ENCODE data around the gene TEX9. TPM values are rescaled to one million over a fixed set of nuclear protein-coding genes. Genes with fewer than 3 reads are reported as not detected.
"Not testable (repeated sequence)": the region's sequence is repeated elsewhere in the genome, so short reads cannot be mapped to it uniquely, and the experiment has no call there.

The TEX9 gene
- total RNA-seq: 10 to 100 TPM in 1 of 4 donors, 1 to 10 TPM in 3; 1.8 to 19.2 (median 5.6) TPM

GRCh38 chr15:56365075-56365711 lies at the start of gene TEX9:
TEX9 (plus strand) TSS chr15:56365426; CDS start chr15:56365451, 25 bp downstream.
- intact Hi-C loops (cut with DNase I; ENCODE audit: low total_unique reads): no loop called here
- TF ChIP-seq CTCF (IDR thresholded peaks at IDR 0.05): no peak
- TF ChIP-seq POLR2A (IDR thresholded peaks at IDR 0.05): peak; percentile 47
- TF ChIP-seq EP300 (IDR thresholded peaks at IDR 0.05; ENCODE audit: low read depth): no peak
- TF ChIP-seq POLR2AphosphoS5 (IDR thresholded peaks at IDR 0.05): peak; percentile 24 to 72 (median 68)
- 0% methylated on average over 8 to 45 of the region's 45 CpGs for WGBS, 2 donors (ENCODE audit: low coverage in 1 of 2)
- H3K9me3 ChIP-seq: no peaks in the 10 kb centered on the region
- peak; percentile 91 for DNase-seq
- H3K4me3 ChIP-seq: peak within 1 kb of the TSS; percentile 32 to 73 (median 62)
- no peaks in the 10 kb centered on the region for H3K27me3 ChIP-seq
- H3K36me3 ChIP-seq: no peaks in the 10 kb centered on the region
- in situ Hi-C loops (cut with MboI; ENCODE audit: low pct_ligation_motif_present in 1 of 4, low pct_unique_long_range_greater_than_20kb in 1 of 4, low sequenced_read_pairs in 3 of 4): no loop called here
- peaks cover 0 to 14% (median 9%) of the 10 kb centered on the region in 4 donors for H3K4me1 ChIP-seq
- H3K27ac ChIP-seq: peak within 1 kb of the TSS; percentile 34 to 68 (median 51)

- DNase-seq; H3K27ac ChIP-seq; H3K4me3 ChIP-seq; intact Hi-C loops (cut with DNase I; ENCODE audit: low total_unique reads); H3K36me3 ChIP-seq; in situ Hi-C loops (cut with MboI; ENCODE audit: low pct_ligation_motif_present in 1 of 4, low pct_unique_long_range_greater_than_20kb in 1 of 4, low sequenced_read_pairs in 3 of 4); H3K27me3 ChIP-seq; H3K9me3 ChIP-seq; H3K4me1 ChIP-seq: not testable (repeated sequence)
- WGBS, 2 donors (ENCODE audit: low coverage in 1 of 2): 97% methylated on average over 13 of the region's 18 CpGs; no CpG with 5 or more reads in 1 of the 2 donors
Measured at GRCh38 chr15:56316561-56316960, 48.7 kb upstream of the TEX9 start.

GRCh38 chr15:56320316-56320715 lies 44.9 kb upstream of the TEX9 start:
- no peaks in the 10 kb centered on the region for H3K36me3 ChIP-seq
- peaks cover 0 to 6% (median 3%) of the 10 kb centered on the region in 4 donors for H3K4me1 ChIP-seq
- in situ Hi-C loops (cut with MboI; ENCODE audit: low pct_ligation_motif_present in 1 of 4, low pct_unique_long_range_greater_than_20kb in 1 of 4, low sequenced_read_pairs in 3 of 4) (no loop called here), intact Hi-C loops (cut with DNase I; ENCODE audit: low total_unique reads) (no loop called here)
- H3K4me3 ChIP-seq: no peak overlapping the region
- H3K9me3 ChIP-seq: peaks cover 0 to 6% of the 10 kb centered on the region in 2 donors
- H3K27me3 ChIP-seq: no peaks in the 10 kb centered on the region
- H3K27ac ChIP-seq: peak overlapping the region in 3 of 4 donors; percentile 6 to 65 (median 44)
- TF ChIP-seq EP300 (IDR thresholded peaks at IDR 0.05; ENCODE audit: low read depth): no peak
- no peak for TF ChIP-seq CTCF (IDR thresholded peaks at IDR 0.05)
- TF ChIP-seq POLR2AphosphoS5 (IDR thresholded peaks at IDR 0.05): no peak
- no peak for TF ChIP-seq POLR2A (IDR thresholded peaks at IDR 0.05)
- no peak for DNase-seq

GRCh38 chr15:56320861-56321260 lies 44.4 kb upstream of the TEX9 start:
- Histone ChIP-seq H3K27me3 (no peaks in the 10 kb centered on the region), H3K27ac (peak overlapping the region in 3 of 4 donors; percentile 23 to 65 (median 44)), H3K9me3 (peaks cover 0 to 6% of the 10 kb centered on the region in 2 donors), H3K36me3 (no peaks in the 10 kb centered on the region), H3K4me1 (peaks cover 0 to 6% (median 3%) of the 10 kb centered on the region in 4 donors), H3K4me3 (no peak overlapping the region)
- intact Hi-C loops (cut with DNase I; ENCODE audit: low total_unique reads): no loop called here
- WGBS, 2 donors (ENCODE audit: low coverage in 1 of 2): 48 to 49% methylated on average over 2 to 3 of the region's 3 CpGs
- TF ChIP-seq POLR2AphosphoS5 (IDR thresholded peaks at IDR 0.05): no peak
- TF ChIP-seq EP300 (IDR thresholded peaks at IDR 0.05; ENCODE audit: low read depth): no peak
- TF ChIP-seq CTCF (IDR thresholded peaks at IDR 0.05): no peak
- no peak for TF ChIP-seq POLR2A (IDR thresholded peaks at IDR 0.05)
- no peak for DNase-seq
- in situ Hi-C loops (cut with MboI; ENCODE audit: low pct_ligation_motif_present in 1 of 4, low pct_unique_long_range_greater_than_20kb in 1 of 4, low sequenced_read_pairs in 3 of 4): no loop called here

Data from transverse colon (tissue), 4 donors.